Measurements from ENCODE around the gene GSS.

GSS gene

DNA sequence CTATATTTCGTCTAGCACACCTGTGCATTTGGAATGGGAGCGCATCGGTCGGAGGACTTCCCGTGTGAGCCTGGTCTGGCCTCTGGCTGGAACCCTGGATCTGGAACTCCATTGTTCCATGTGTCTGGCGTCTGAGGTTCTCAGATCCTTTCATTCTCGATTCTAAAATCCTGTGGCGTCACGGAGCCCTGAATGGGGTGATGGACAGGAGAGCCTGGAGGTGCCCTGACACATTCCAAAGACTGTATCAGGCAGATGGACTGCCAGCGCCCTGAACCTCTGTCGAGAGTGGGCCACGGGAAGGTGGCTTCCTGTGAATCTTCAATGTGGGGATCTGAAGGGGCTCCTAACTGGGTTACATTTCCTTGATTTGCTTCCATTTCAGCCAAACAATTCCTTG lies 20.7 kb upstream of the GSS start:
- no peak for DNase-seq

DNA sequence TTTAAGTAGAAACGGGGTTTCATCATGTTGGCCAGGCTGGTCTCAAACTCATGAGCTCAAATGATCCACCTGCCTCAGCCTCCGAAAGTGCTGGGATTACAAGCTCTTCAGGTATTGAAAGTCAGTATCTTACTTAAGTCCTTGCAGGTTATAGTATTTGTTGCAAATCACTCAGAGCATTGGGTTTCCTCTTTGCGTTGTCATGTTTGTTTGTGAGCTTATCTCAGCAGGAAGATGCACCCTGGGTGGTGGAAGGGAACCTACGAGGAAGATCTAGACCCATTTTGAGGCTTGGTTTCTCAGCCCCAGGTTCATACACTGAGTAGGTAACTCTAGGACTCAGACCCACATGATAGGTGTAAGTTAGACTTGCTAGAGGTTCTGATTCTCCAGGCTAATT lies 18.6 kb upstream of the GSS start:
- DNase-seq = no peak

DNA sequence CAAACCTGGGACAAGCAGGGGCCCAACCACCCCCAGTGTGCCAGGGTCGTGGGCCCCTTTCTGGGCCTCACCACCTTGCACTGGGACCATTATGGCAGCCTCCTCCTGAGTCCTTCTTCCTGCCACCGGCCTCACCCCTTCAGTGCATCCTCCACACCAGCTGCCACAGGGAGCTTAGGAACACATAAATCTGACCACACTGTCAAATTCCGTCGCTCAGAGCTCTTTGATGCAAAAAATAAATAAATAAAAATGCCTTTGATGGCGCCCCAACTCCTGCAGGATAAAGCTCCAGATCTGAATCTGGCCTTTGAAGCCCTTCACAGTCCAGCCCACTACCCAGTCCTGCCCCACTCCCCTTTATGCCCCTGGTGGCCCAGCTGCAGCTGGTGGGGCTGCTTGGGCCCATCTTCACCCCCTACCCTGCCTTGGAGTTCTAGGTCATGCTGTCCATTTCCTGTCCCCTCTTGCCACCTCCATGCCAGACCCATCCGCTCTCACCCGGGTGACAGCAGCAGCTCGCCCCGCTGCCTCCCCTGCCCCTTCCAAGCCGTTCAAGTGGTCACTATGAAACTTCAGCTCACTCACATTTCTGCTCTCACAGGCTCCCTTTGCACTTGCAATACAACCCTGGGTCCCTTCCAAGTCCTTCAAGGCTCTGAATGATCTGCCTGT lies 16.1 kb upstream of the GSS start:
- no peak for DNase-seq

DNA sequence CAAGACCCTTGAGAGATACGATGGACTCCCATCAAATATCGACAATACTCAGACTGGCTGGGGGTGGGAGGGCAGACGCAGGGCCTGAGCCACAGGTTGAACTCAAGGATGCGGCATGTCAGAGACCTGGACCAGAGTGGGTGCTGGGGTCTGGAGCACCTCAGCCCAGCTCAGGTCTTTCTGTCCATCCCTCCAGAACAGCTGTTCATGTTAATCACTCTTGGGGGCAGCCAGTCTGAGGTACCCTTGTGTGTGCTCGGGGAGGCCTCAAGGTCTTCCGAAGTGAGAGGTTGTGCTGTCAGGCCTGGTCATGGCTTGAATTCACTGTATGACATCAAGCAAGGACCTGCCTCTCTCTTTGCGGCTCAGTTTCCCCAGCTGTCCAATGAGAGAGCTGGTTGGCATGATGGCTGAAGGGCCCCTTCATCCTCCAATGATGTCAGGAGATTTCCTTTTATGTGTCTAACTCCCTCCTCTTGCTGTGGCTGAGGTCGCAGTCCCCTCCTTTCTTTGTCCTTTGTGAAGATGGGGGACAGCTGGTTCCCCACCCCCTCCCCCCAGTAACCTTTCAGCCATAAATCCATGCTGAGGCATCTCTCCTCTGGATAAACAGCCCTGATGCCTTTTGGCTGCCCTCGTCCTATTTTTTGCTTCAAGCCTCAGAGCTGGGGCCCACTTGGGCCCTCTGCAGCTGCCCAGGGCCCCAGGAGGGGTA lies 15.4 kb upstream of the GSS start:
- no peak for DNase-seq

DNA sequence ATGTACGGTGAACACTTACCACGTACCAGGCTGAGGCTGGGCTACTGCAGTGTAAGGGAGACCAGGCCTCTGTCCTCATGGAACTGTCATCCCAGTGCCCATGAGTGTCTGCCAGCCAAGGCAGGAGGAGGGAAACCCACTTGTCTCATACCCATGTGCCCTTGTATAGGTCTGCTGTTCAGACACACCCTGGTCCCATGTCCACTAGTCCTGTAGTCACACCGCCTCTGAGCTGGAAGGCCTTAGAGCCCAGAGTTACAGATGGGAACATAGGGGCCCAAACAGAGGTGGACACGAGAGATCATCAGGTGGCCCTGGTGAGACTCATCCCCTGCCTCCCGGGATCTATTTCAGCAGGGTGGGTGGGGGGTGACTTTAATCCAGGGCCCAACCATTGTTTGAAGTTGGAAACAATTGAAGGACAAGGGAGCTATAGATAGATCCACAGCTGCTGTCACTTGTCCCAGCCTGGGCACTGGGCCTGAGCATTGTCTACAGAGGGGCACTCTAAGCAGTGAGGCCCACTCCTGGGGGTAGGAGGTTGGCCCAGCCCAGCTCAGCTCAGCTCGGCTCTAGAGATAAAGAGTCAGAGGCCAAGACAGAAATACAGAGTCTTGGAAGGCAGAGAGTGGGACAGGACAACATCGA lies 14.7 kb upstream of the GSS start:
- DNase-seq = no peak

DNA sequence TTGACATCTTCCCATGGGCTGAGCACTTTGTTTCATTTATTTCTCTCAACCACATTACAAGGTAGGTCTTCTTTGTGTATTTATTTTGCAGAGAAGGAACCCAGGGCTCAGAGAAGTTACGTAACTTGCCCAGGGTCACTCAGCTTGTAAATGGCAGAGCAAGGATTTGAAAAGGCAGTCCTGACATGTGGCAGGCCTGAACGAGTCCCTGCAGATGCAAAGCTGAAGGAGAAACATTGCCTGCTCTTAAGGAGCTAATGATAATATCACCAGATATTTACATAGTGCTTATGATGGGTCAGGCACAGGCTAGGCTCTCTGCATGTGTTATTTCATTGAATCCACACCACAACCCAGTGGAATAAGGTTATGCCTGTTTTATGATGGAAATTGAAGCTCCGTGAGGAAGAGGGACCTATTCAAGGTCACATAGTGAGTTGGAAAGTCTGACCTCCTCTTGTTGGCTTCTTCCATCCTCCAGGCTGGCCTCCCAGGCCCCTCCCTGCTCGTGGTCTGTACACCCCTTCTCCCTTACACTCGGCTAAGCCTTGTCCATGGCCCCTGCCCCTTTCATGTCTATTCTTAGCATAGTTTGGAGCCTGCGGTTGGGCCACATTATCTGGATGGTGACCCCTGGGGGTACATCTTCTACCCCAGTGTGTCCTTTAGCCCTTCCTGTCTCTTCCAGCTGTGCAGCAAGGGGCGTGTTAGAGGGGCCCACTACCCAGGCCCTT lies 12.6 kb upstream of the GSS start:
- no peak for DNase-seq

DNA sequence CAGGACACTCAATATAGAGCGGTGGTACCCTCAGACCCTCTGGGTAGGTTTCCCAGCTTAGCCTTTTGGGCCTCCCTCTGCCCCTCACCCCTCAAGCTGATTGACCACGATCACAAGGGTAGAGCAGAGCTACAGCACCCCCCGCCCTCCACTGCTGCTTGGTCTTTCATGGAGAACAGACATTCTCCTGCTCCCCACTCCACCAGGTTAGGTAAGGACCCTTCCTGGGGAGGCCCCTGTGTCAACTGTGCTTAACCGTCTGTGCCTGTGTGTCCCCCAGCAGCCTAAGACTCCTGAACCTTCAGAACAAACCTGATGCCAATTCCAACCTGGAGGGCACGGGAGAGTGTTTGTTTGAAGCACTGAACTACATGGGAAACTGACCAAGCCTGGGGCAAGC lies 11.8 kb upstream of the GSS start:
- DNase-seq = no peak

DNA sequence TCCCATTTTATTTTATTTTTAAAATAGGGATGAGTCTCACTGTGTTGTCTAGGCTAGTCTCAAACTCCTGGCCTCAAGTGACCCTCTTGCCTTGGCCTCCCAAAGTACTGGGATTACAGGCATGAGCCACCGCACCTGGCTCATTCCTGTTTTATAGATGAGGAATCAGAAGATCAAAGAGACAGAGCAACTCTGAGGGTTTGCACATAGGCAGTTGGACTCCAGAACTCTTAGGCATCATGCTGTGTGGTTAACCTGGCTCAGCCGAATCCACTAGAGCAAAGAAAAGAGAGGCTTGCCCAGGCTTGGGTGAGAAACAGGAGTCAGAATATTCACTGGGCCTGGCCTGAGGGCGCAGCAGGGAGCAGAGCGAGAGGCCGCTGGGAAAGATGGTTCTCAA lies 9.4 kb upstream of the GSS start:
- DNase-seq = no peak

DNA sequence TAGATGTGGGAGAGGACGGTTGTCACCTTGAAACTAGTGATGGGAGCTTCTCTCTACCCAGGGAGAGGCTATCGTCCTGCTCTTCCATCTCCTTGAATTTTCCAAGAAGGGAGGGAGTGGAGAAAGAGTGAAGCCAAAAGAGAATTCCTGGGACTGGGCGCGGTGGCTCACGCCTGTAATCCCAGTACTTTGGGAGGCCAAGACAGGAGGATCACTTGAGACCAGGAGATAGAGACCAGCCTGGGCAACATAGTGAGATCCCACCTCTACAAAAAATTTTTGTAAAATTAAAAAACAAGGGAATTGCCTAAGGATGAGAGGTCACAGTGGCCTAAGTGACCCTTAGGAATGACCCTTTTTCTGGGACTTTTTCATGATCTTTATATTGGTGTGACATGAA lies 8.9 kb upstream of the GSS start:
- DNase-seq = no peak

DNA sequence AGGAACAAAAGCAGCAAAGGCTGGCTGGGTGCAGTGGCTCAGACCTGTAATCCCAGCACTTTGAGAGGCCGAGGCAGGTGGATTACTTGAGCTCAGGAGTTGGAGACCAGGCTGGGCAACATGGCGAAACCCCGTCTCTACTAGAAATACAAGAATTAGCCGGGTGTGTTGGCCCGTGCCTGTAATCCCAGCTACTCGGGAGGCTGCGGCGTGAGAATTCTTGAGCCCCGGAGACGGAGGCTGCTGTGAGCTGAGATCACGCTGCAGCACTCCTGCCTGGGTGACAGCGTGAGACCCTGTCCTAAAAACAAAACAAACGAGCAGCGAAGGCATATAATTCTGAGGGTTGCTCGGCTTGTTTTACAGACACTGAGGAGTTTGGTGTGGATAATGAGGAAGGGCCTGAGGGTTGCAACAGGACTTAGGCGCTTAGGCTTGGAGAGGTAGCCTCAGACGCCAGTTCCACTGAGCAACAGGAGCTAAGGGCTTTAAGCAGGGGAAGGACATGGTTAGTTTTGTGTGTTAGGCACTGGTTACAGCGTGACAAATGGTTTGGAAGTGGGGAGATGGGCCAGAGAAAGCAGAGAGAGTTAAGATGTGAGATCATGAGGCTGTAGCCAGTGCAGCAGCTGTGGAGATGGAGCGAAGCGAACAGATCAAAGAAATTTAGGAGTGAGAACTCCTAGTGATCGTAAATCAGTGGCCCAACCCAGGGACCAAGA lies 1.3 kb upstream of the GSS start:
- no peak for DNase-seq

DNA sequence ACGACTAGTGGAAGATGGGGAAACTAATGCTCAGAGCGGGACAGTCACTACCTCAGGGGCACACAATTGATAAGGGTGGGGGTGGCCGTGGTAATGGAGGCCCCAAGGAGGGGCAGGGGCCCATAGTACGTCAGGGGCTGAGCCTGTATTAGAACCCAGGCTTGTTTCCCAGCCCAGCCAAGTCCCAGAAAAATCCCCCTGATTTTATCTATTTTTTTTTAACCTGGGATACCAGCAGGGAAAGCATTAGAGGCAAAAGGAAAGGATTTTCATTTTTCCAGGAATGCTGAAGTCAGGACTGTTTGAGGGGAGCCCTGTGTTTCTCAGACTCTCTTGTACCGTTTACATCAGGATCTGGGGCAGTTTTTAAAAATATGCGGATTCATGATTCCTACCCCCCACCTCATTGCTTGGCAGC lies 444 bp upstream of the GSS start:
- DNase-seq = no peak

DNA sequence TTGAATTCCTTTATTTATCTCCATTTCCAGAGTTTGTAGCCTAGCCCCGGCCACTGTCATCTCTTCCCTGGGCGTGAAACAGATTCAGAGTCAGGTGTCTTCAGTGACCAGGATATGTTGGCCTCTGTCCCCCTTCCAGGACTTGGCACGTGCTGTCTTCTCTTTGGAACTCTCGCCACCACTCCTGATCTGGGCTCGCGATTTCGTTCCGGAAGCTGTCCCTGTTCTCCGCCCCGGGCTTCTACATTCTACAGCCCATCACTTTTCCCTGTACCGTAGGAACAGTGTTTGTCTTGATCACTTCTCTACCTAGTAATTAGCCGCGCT lies 739 bp downstream of the GSS start:
- DNase-seq = no peak

DNA sequence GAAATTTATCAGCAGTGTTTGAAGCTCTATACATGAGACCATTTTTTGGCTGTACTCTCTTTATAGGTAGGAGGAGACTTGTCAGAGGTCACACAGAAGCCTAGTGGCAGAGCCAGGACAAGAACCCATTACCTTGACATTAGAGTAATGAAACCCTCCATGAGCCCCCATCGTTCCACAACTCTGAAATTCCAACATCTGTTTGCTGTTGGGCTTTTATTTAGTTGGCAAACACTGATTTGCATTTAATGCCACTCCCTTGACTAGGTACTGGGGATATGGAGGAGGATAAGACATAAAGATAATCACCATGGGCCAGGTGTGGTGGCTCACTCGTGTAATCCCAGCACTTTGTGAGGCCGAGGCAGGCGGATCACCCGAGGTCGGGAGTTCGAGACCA lies 1.6 kb downstream of the GSS start:
- no peak for DNase-seq

DNA sequence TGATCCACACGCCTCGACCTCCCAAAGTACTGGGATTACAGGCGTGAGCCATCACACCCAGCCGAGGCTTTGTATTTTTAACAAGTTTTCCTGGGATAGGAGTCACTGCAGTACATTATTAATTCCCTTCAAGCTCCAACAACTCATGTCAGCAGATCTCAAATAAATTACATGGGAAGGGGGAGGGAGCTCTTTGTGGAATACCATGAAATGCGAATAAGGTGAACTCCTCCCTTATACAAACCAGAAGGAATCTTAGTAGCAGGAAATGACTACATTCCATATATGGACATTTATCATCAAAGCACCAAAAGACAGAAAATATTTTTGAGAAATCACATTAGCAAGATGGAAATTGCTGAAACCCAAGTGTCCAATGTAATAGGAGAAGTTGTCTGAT lies 2.9 kb downstream of the GSS start:
- no peak for DNase-seq

DNA sequence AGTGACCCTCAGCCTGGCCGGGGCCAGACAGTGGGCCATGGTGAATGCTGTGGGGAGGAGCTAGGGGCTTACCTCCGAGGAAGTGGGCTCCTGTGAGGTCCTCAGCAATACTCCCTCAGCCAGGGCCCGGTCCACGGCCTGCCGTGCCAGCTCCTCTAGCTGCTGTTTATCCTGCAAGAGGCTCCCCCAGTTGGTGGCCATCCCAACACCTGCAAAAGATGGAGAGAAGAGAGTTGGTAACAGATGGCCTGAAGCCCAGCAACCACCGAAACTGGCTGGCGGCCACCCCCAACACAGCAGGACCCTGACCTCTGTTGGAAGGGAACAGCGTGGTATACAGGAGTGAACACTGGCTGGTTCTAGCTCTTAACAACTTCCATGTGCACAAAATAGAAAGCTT lies 4.0 kb downstream of the GSS start:
- DNase-seq = peak; percentile 7

DNA sequence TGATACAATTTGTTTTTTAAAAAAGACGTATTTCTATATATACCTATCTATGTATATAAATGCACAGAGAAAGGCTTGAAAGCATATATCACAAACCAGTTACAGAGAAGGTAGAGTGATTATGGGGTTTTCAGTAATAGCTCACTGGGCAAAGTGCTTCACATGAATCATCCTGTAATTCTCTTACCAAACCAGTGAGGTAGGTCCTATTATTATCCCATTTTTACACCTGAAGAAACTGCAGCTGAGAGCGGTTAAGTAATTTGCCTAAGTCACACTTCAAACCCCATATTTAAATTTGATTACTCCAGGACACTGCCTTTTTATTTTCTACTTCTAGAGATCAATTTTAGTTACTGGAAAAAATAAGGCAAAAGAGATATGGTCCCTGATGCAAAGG lies 4.4 kb downstream of the GSS start:
- no peak for DNase-seq

DNA sequence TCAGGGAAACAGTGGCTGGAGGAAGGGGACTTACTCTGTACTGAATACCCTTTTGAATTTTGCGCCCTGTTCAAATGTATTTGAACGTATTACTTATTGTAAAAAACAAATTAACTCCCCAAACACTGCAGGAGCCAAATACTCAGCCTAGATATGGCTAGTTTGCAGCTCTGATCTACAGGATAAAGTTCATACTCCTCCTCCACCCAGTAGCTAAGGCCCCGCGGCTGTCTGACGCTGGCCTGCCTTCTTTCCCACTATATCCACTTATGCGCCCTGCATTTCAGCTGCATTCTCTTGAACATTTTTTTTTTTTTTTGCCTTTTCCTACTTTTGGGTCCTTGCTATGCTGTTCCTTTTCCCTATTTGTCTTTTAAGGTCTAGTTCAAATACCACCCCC lies 6.5 kb downstream of the GSS start:
- no peak for DNase-seq

DNA sequence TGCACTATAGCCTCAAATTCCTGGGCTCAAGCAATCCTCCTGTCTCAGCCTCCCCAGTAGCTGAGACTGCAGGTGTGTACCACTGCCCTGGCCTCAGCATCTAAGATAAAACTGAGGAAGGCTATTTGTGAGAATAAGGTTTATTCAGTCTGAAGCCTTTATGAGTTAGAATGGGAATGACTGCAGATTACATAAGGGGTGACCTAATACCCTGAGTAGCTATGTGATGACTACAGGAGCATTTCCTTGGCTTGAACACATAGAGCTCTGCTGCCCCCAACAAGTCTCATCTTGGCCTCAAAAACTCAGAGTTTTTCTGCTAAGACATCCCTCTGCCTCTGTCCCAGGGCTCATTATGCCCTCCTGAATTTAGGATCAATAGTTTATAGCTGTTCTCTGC lies 7.6 kb downstream of the GSS start:
- no peak for DNase-seq

DNA sequence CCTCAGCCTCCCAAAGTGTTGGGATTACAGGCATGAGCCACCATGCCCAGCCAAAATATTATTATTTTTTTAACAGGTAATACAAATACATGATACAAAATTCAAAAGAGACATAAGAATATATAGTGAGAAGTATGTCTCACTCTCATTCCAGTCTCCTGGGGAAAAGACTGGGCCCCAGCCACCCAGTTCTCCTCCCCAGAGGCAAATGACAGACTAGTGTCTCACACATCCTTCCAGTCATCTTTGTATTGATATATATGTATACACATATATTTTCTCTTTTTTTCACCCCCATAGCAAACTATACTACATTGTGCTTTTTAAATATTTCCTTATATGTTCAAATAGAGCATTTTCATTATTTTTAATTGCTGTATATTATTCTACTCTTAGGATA lies 8.3 kb downstream of the GSS start:
- no peak for DNase-seq

DNA sequence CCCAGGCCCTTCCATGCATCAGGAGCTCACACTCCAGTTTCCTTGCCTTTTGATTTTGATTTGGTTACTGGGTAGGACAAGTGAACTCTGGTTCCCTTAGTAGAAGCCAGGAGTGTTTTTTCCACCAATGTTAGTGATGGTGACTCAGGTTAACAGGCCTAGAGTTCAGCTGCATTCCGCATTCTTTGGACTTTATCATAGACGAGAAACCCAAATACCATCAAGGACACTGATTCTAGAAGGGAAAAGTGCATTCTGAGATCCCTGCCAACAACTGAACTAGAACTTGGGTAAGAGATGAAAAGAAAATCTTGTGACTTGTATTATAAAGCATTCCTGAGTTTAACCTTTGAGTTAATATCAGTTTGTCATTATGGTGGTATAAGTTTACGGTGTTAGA lies 8.9 kb downstream of the GSS start:
- no peak for DNase-seq

DNA sequence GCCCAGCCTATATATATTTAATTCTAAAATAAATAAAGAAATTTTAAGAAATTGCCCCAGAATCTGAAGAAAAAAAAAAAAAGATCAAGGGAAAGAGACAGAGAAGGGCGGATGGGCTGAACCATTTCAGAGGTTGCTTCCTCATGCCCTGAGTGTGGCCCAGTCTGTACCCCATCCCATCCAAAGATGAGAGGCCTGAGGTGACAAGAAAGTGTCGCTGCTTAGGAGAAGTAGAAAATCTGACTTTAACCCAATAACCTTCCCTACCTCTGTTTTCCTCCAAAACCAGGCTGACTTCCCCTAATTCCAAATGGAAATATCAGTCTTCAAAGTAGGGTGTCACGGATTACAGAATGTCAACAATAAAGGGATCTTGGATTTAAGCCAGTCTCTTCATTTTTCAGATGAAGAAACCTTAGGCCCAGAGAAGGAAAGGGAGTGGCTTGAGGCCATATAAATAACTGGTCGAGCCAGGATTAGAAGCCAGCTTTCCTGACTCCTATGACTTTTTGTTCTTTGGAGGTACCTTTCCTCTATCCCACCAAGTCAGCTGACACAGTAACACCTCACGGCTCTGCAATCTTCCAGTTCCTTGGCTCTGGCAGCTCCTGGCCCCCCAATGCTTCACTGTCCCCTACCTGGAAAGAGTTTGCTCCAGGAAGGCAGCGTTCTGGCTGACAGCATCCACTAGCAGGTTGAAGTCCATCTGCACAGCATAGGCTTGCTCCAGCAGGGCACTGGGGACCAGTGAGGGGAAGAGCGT lies 10.1 kb downstream of the GSS start:
- DNase-seq = no peak

DNA sequence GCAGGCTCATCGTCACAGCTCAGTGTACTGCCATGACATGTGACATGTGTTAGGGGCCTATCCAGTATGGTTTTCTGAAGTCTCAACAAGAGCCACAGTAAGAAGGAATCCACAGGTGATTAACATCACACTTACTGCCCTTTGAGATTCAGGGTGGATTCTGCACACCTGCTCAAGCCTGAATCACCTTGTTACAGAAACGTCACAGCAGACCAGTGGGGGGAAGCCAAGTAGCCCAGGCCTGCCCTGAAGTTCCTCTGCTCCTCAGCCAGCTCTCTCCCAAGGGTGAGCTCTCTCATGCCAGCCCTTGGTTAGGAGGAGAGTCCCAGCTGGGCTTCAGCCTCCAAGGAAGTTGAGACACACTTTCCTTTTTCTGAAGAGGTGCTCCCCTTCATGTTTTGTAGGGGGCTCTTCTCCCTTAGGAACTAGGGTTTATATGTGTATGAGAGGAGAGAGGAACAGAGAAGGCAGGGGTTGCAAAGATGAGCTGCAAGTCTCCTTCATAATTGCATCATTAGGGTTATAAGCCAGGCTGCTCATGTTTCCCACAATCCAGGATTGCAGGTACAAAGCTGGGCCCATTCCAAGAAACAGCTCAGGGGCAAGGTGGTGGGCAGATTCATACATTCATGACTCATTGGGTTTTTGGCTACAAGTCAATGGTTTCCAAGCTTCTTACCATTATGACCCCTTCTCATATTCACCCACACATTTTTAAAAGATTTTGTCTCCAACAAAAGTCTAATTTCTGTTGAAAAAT lies 11.6 kb downstream of the GSS start:
- no peak for DNase-seq
